Body of pancreas (tissue), 4 donors: ENCODE data around the gene CASP8AP2.

ENCODE experiments used
- POLR2A ChIP-seq, 3 donors: fragments of 450-650 bp; IDR thresholded peaks; one replicate each; pipeline ENCODE4 v1.6.1; 2016; ENCODE audit warnings: antibody characterized with exemption in 3 of 3, mild to moderate bottlenecking in 2 of 3
- TF ChIP-seq, protein P1 (sequence below), 7 experiments: fragments of 450-650 bp in 4 of 7; fragments of 200-600 bp in 3 of 7; sonication (generic) in 3 of 7; IDR thresholded peaks; one replicate each; pipeline ENCODE4 v1.5.1; 2016 to 2019; ENCODE audit warnings: antibody characterized with exemption in 7 of 7

DNA sequence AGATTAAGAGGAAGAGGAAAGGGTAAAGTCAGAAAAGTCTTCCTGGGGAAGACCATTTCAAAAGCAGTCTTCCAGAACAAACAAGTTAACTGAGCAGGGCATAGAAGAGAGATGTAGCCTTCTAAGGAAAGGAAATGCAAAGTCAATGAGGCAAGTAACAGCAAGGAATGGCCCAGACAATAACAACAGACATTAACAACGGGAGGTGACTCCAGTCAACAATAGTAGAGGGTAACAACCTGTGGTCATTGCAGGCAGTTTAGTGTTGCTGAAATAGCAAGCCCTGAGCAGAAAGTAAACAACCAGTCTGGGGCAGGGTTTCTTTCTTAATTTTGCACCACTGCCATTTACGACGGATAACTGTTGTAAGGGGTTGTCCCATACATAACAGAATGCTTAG, 12.2 kb upstream of the CASP8AP2 start:
- TF ChIP-seq, protein P1, sequence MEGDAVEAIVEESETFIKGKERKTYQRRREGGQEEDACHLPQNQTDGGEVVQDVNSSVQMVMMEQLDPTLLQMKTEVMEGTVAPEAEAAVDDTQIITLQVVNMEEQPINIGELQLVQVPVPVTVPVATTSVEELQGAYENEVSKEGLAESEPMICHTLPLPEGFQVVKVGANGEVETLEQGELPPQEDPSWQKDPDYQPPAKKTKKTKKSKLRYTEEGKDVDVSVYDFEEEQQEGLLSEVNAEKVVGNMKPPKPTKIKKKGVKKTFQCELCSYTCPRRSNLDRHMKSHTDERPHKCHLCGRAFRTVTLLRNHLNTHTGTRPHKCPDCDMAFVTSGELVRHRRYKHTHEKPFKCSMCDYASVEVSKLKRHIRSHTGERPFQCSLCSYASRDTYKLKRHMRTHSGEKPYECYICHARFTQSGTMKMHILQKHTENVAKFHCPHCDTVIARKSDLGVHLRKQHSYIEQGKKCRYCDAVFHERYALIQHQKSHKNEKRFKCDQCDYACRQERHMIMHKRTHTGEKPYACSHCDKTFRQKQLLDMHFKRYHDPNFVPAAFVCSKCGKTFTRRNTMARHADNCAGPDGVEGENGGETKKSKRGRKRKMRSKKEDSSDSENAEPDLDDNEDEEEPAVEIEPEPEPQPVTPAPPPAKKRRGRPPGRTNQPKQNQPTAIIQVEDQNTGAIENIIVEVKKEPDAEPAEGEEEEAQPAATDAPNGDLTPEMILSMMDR (IDR thresholded peaks at IDR 0.05), result no peak
- TF ChIP-seq POLR2A (IDR thresholded peaks at IDR 0.05), result no peak
